ENCODE measurements around the gene FRRS1L.

- no peak for TF ChIP-seq POLR2AphosphoS5 (IDR thresholded peaks at IDR 0.05; ENCODE audit: borderline replicate concordance, low read depth, low read length)
- no peak for TF ChIP-seq EZH2 (IDR thresholded peaks at IDR 0.05)
- no peak for TF ChIP-seq FOXP2 (optimal IDR thresholded peaks at IDR 0.05; ENCODE audit: control extremely low read depth, extremely low read length, insufficient read depth)
These were observed 18.0 kb downstream of the FRRS1L start for GRCh38 chr9:109149089-109149488.
